OCI-M2 (cell line): ENCODE data around the gene ITPR2.
"Not testable (repeated sequence)": the region's sequence is repeated elsewhere in the genome, so short reads cannot be mapped to it uniquely, and the experiment has no call there.

Experiments
- DNase-seq: peaks from one replicate; lab custom pipeline; 2025; ENCODE audit not compliant: unreplicated experiment; lab: John Stamatoyannopoulos, UW

The ITPR2 gene

GRCh38 chr12:26530461-26530860 lies 302.5 kb downstream of the ITPR2 start:
- no peak for DNase-seq

GRCh38 chr12:26528943-26529342 lies 304.1 kb downstream of the ITPR2 start:
- no peak for DNase-seq

DNA sequence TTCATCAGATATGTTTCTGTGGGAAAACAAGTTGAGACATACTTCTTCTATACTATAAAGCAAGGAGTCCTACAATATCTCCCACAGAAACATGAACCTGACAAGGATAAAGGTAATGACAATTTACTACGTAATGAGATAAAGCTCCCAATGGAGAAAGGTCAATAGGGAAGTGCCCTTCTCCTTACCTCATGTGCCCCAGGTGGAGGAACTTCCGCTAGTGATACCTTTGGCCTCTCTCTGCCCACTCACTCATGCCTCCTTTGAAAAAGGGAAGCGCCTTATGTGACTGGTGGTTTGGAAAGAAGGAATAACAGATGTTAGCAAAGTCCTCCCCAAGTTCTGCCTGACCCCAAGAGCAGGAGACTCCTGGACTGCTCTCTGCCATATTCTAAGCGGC lies 305.3 kb downstream of the ITPR2 start:
- no peak for DNase-seq

DNA sequence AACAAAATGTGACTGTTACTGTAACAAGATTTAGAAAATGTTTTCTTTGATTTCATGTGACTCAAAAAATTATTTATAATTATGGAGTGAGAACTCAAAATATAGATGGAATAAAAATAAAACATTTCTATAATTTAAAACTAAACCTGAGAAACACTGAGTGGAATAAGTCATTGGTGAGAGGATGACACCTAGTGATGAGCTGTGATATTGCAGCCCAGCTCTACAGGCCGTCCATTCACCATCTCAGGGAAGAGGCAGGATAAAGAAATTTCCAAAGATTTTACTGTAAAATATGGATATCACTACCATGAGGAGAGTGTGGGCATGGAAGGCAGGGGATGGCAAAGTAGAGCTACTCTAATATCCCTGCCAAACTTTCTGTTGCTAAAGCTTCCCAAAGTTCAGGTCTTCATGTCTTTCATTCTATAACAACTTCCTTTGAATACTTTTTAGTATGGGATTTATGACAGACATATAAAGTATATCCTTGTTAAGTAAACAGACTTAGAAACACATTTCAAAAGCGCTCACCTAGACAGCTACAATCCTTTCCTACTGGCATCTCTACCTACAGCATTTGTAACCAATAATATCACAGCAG lies 308.0 kb downstream of the ITPR2 start:
- no peak for DNase-seq

- DNase-seq: no peak
Measured at GRCh38 chr12:26523708-26524150, 309.3 kb downstream of the ITPR2 start.

DNA sequence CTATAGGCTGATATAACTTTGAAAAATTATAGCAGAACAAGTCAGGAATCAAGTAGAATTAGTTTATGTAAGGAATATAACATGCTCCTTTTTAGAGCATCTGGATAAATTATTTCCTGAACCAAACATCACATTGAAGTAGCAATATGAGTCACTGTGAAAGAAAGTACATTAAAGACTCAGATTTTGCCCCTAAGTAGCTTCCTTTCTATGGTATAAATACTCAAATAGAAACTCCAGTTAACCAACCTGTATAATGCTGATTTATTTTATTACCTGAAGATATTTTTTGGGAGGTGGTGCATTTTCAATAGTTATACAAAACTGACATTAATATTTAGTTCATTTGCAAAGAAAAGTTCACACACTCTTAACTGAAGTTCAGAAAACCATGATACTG lies 312.1 kb downstream of the ITPR2 start:
- no peak for DNase-seq

DNA sequence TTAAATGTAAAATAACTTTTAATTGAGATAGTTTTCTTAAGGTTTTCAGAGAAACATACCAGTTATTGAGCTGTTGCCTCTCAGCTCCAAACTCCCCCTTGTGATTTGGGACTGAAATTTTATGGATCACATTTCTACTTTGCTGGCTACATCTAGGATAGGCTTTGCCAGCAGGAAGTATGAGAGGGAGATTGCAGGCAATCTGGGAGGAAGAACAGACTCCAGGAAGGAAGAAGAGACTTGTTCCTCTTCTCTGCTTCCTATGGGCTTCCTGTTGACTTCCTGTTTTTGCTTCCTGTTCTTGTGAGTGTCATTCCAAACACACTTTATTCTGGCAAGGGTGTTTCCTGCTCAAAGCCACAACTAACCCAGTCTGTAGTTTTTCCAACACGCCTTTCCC lies 312.9 kb downstream of the ITPR2 start:
- DNase-seq: no peak

DNA sequence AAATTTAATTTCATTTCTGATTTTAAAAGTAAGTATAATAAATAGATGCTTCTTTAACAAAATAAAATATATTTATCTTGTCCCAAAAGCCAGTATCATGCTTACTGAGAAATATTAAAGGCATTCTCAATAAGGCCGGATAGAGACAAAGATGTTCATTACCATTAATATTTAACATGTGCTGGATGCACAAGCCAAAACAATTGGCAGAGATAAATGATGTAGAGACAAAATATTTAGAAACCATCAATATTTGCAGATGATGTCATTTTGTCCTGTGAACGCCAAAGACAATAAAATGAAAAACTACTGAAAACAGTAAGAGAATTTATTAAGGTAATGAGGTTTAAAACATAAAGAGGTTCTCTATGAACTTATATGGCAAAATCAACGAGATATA lies 313.5 kb downstream of the ITPR2 start:
- no peak for DNase-seq

- DNase-seq: not testable (repeated sequence)
Measured at GRCh38 chr12:26517320-26517719, 315.7 kb downstream of the ITPR2 start.

DNA sequence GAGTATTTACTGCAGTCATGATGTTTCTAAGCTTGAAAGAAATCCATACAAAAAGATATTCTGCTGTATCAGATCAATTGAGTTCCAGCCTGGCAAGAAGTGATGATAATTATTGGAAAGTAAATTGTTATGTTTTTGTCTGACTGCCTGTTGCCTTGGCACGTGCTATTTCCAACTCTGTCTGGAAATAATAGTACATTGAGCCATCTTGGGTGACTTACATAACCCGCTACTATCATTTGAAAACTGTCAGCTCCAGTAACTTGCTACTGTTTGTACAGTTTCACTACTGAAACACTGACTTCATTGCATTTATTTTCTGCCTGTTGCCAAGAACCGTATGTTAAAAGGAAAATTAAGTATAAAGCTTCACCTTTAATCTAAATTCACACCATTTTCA lies 318.6 kb downstream of the ITPR2 start:
- no peak for DNase-seq

DNA sequence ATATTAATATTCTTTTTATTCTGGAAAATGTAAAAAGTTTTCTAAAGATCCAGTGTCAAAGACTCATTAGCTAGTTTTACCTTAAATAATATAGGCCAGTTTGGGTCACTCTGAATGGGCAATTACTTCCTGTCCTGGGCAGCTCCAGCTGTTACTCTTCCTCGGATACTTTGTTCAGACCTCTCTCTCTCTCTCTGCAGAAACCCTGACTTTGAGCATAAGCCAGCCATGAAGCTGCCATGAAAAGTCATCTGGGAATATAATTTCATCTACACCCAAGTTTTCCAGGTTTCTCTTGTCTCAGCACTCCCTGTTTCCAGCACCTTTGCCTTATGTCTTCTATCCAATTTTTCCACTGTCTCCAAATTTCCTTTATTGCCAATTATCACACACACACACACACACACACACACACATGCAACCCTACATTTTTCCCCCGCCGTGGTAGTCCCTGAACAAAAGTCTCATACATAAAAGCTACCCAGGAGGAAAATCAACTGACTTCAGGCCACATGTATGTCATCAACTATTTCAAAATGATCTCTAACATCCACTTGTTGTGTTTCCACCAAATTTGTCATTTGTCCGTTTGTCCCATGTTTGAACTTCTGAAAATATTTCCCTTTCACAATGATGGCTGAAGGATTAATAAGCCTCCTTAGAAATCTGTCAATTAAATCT lies 319.5 kb downstream of the ITPR2 start:
- no peak for DNase-seq

- no peak for DNase-seq
Measured at GRCh38 chr12:26512213-26512612, 320.8 kb downstream of the ITPR2 start.

GRCh38 chr12:26510354-26510674 lies 322.7 kb downstream of the ITPR2 start:
- no peak for DNase-seq

DNA sequence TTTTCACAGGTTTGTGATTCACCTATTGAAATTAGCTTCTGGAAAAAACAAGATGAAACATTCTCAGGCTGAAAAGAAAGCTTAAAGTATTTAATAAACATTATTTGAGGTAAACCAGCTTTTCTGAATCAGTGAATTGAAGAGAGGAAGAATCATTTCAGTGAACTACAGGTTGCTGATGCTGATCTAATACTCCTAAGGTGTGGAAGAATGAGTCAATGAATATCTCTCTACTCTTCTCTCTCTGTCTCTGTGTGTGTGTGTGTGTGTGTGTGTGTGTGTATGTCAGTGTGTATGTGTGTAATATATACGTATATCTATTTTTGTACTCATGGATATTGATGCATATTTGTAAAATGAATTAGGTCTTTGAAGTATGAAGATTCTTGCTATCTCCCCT lies 325.4 kb downstream of the ITPR2 start:
- no peak for DNase-seq

DNA sequence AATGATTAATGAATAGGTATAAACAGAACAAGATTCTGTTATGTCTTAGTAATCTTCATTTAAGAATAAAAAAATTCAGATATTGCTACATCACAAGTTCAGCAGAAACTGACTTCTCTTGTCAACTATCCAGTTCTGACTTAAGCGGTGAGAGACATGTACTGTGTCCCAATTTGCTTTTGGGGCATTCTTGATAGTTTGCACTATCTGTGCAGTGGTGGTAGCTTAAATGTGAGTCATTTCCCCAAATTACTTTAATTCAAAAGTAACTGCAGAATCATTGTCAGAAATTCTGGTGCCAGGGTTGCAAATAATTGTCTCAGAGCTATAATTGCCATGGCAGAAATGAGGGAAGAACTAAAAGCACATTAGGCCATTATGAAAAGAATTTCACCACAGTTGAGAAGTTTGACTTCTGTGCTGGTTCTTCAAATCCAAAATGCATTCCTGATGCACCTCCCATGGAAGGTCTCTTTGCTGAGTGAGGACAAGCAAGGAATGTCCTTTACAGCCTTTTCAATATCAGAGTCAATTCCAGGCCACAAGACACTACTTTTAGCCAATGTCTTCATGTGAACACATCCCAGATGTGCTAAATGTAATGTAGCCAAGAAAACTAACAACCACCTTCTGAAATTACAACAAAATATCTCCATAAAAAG lies 332.9 kb downstream of the ITPR2 start:
- DNase-seq: no peak

DNA sequence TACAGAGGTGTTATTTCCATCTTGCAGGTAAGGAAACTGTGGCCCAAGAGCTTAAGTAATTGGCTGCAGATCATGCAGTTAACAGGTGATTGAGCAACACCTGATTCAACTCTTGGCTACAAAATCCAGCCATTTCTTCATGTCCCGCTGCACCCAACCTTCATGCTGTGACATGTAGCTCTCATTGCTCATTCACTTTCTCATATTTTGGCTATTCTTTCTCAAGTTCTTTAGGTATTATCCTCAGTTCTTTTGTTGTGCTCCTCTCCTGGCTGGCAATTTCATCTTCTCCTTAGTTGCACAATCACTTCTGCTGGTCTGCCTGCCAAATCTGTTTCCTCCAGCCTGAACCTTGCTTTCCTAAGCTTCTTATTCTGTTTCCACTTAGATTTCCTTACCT lies 336.8 kb downstream of the ITPR2 start:
- no peak for DNase-seq

GRCh38 chr12:26493656-26494055 lies 339.3 kb downstream of the ITPR2 start:
- no peak for DNase-seq

DNA sequence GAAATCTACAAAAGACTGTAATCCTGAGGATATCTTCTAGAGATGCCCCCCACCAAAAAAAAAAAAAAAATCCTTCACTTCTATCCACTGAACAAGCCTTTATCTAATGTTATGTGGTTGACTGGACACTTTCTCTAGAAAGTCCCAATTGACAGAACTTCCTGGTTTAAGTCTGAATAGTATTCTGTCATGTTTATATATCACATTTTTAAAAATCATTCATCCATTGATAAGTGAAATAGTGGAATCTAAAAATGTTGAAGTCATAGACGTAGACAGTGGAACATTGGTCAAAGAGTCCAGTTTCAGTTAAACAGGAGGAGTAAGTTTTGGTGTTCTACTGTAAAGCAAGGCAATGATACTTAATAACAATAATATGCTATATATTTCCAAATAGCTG lies 340.6 kb downstream of the ITPR2 start:
- no peak for DNase-seq

- DNase-seq: no peak
Measured at GRCh38 chr12:26489908-26490307, 343.1 kb downstream of the ITPR2 start.

GRCh38 chr12:26488351-26488750 lies 344.6 kb downstream of the ITPR2 start:
- DNase-seq: no peak

DNA sequence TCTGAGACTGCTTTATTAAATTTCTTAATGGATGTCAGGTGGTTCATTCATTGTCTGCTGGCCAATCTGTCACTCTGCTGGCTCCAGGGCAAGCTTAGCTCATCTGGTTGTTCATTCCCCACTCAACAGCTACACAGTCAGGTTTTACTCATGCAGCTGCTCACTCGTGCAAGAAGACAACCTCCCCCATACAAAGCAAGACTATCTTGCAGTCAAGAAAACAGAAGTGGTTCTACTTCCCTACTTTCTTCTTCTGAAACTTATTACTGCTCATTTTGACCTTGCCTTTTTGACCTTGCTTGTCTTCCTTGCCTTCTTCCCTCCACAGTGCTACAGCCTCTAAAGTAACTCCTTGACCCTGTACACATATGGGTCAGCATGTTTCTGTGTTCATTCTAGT lies 359.7 kb downstream of the ITPR2 start:
- no peak for DNase-seq

DNA sequence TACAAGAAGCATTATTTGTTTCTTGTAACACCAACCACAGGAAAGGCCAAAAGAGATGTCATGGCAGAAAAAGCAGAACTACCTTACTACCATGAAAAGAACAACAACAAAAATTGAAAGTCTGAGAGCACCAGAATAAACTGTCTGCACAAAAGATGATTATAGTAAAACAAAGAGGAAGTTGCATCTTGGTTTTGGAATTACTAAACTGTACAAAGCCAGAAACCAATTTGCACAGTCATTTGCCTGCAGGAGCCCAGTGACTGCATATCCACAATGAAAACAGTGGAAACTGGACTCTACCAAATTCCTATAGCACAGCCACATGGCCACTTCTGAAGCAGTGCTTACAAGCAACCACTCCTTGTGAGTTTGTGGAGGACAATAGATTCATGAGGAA lies 361.4 kb downstream of the ITPR2 start:
- no peak for DNase-seq
